ENCODE results near the gene TMEM139.

DNA sequence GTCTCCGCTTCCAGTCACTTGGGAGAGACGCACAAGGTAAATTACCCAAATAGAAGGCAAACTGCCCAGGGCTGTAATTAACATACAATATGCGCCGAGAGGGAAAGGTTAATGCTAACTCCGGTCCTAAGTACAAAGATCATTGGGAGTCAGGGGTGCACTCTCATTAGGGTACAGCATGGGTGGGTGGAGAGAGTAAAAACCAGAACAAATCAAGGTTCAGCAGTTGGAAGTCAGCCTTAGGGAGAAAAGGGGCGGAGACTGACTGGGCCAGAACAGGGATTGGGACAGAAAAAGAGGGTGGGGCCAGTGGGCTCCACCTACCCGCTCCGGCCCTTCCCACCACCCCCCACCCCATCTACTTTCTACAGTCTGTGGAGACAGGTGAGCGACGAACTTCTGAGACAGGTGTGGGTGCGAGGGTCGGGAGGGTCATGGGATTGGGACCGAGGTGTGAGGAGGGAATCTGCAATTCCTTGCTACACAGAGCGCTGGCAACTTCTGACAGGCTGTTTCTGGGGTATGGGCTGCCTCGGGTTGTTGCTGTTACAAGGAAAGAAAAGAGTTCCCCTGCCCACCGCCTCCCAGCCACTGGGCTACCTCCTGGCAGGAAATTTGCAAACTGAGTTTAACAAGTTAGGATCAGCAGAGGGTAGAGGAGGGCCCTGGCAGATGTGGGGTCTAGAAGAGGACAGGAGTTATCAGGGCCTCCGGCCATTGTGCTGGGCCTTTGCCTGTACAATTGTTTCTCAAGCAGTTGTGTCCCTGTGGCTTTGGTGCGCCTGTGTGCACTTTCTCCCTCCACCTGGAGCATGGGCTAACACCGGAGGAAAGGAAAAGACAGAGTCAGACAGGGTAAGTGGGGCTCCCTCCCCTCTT lies at the start of gene TMEM139:
- no peak for TF ChIP-seq POLR2AphosphoS5 (IDR thresholded peaks at IDR 0.05; ENCODE audit: borderline replicate concordance, low read depth, low read length)
- TF ChIP-seq EZH2 (IDR thresholded peaks at IDR 0.05), result no peak
